A549 (cell line): ENCODE measurements around the gene CCDC85B. TPM values are rescaled to one million over a fixed set of nuclear protein-coding genes. Genes with fewer than 3 reads are reported as not detected.

ENCODE experiments used
- ATAC-seq, 2 experiments: fragments of 200-7000 bp in 1 of 2; fragments of >200 bp in 1 of 2; cut with Nextera tagmentation in 1 of 2; cut with Tn5 transposase in 1 of 2; 3 replicates each; pipeline versions ENCODE4 v1.8.0 to v1.9.1; 2018 to 2020; ENCODE audit warnings: mild to moderate bottlenecking in 1 of 2, moderate library complexity in 1 of 2
- CTCF ChIA-PET: fragments of 300-600 bp; sonication (Branson Sonifier 250); formaldehyde crosslinking; extraction: SDS; loops from one replicate; lab custom pipeline; 2021; ENCODE audit warnings: antibody characterized with exemption, inconsistent platforms; lab: Yijun Ruan, JAX
- POLR2A ChIA-PET: fragments of 350-600 bp; formaldehyde crosslinking; extraction: SDS; loops from one replicate; lab custom pipeline; 2021; ENCODE audit warnings: antibody characterized with exemption, inconsistent platforms; lab: Yijun Ruan, JAX
- DNase-seq, 2 experiments: peaks; one replicate each; pipeline versions ENCODE4 v3.0.0 to v3.0.0-alpha.2; 2011 to 2016; ENCODE audit warnings: low read depth in 1 of 2, low spot score in 1 of 2
- FAIRE-seq: peaks from 2 replicates; lab custom pipeline; 2011; peaks lifted over from hg19 to GRCh38; lab: Jason Lieb, UNC
- H3K27ac ChIP-seq, 2 experiments: fragments of >200 bp; sonication (Bioruptor Twin); formaldehyde crosslinking; 3 replicates each; pipeline ENCODE4 v1.5.1; 2016 to 2017
- H3K4me1 ChIP-seq: fragments of >200 bp; sonication (Bioruptor Twin); formaldehyde crosslinking; 3 replicates; pipeline ENCODE4 v1.6.1; 2016
- H3K4me2 ChIP-seq: fragments of >200 bp; sonication (Bioruptor Twin); formaldehyde crosslinking; 3 replicates; pipeline ENCODE4 v1.6.1; 2016
- H3K4me3 ChIP-seq: fragments of >200 bp; sonication (Bioruptor Twin); formaldehyde crosslinking; 3 replicates; pipeline ENCODE4 v1.5.1; 2016
- H3K9me3 ChIP-seq: fragments of >200 bp; sonication (Bioruptor Twin); formaldehyde crosslinking; 3 replicates; pipeline ENCODE4 v1.6.1; 2016
- BHLHE40 ChIP-seq: IDR thresholded peaks from 2 replicates; pipeline ENCODE4 v1.6.1; 2012; ENCODE audit warnings: low read depth, low read length, inconsistent platforms
- CTCF ChIP-seq: fragments of >200 bp; sonication (Bioruptor Twin); formaldehyde crosslinking; IDR thresholded peaks from 3 replicates; pipeline ENCODE4 v1.5.1; 2016
- EHMT2 ChIP-seq: fragments of 200-600 bp; sonication (generic); IDR thresholded peaks from 2 replicates; pipeline ENCODE4 v1.6.1; 2016; ENCODE audit warnings: antibody characterized with exemption, low read depth, mild to moderate bottlenecking, moderate library complexity
- HEYL ChIP-seq: fragments of 250-450 bp; sonication (Bioruptor Pico); IDR thresholded peaks from 2 replicates; pipeline ENCODE4 v1.8.0; 2021; ENCODE audit warnings: mild to moderate bottlenecking, moderate library complexity
- HOXB13 ChIP-seq: fragments of 250-450 bp; sonication (Bioruptor Pico); IDR thresholded peaks from 2 replicates; pipeline ENCODE4 v1.5.0; 2020; ENCODE audit warnings: low read depth, mild to moderate bottlenecking, moderate library complexity
- JUN ChIP-seq, 2 experiments: fragments of >200 bp; sonication (Bioruptor Twin); formaldehyde crosslinking; IDR thresholded peaks; 2 replicates in 1 of 2; 3 replicates in 1 of 2; pipeline ENCODE4 v1.6.1; 2016 to 2017
- JUNB ChIP-seq: fragments of >200 bp; sonication (Bioruptor Twin); formaldehyde crosslinking; IDR thresholded peaks from 2 replicates; pipeline ENCODE4 v1.6.1; 2016
- KDM1A ChIP-seq: fragments of 200-600 bp; sonication (generic); IDR thresholded peaks from 2 replicates; pipeline ENCODE4 v1.6.1; 2016; ENCODE audit warnings: low read depth, mild to moderate bottlenecking
- MAX ChIP-seq: IDR thresholded peaks from 2 replicates; pipeline ENCODE4 v1.6.1; 2012
- MAZ ChIP-seq: fragments of 150-350 bp; IDR thresholded peaks from 2 replicates; pipeline ENCODE4 v1.6.1; 2014; ENCODE audit warnings: antibody characterized with exemption, low read depth, low read length, borderline replicate concordance
- NPAS2 ChIP-seq: fragments of 250-450 bp; sonication (Bioruptor Pico); IDR thresholded peaks from 2 replicates; pipeline ENCODE4 v1.8.0; 2022; ENCODE audit warnings: mild to moderate bottlenecking, moderate library complexity, borderline replicate concordance
- RAD21 ChIP-seq, 2 experiments: fragments of >200 bp in 1 of 2; sonication (Bioruptor Twin) in 1 of 2; formaldehyde crosslinking in 1 of 2; IDR thresholded peaks in 1 of 2; conservative IDR thresholded peaks in 1 of 2; 2 replicates in 1 of 2; 3 replicates in 1 of 2; pipeline ENCODE4 v1.6.1; 2012 to 2018; ENCODE audit warnings: inconsistent platforms in 1 of 2
- REST ChIP-seq: fragments of 200-600 bp; sonication (generic); IDR thresholded peaks from 2 replicates; pipeline ENCODE4 v1.6.1; 2016; ENCODE audit warnings: antibody characterized with exemption, mild to moderate bottlenecking, moderate library complexity
- RNF2 ChIP-seq: fragments of 200-600 bp; sonication (generic); IDR thresholded peaks from 2 replicates; pipeline ENCODE4 v1.6.1; 2016; ENCODE audit warnings: low read depth, mild to moderate bottlenecking, antibody characterized with exemption, moderate library complexity, borderline replicate concordance
- SMC3 ChIP-seq: fragments of >200 bp; sonication (Bioruptor Twin); formaldehyde crosslinking; IDR thresholded peaks from 3 replicates; pipeline ENCODE4 v1.6.1; 2018; ENCODE audit warnings: inconsistent platforms
- TP53 ChIP-seq: fragments of 250-450 bp; sonication (Bioruptor Pico); IDR thresholded peaks from 2 replicates; pipeline ENCODE4 v1.5.0; 2021; ENCODE audit warnings: mild to moderate bottlenecking, moderate library complexity
- ZC3H11A ChIP-seq: fragments of 450-650 bp; IDR thresholded peaks from 2 replicates; pipeline ENCODE4 v1.6.1; 2014; ENCODE audit warnings: antibody characterized with exemption, mild to moderate bottlenecking
- ZNF302 ChIP-seq: fragments of 250-450 bp; sonication (Bioruptor Pico); IDR thresholded peaks from 2 replicates; pipeline ENCODE4 v1.9.0; 2021; ENCODE audit warnings: inconsistent platforms, mild to moderate bottlenecking, moderate library complexity
- whole genome bisulfite sequencing: methylation state at CpG from one replicate; pipeline ENCODE4 v1.1.6; 2017; ENCODE audit errors: missing lambda C conversion rate; 5-methylcytosine and 5-hydroxymethylcytosine counted together
- polyA plus RNA-seq, 4 experiments: library from polyadenylated mRNA; depleted of rRNA in 3 of 4; stranded (reverse); fragments of >200 nt; fragmentation: RNase III in 1 of 4; extraction: RNeasy Plus Mini Kit Qiagen cat#74134 plus additional on column Dnase treatment in 1 of 4; gene quantifications; 2 replicates in 3 of 4; 3 replicates in 1 of 4; pipeline ENCODE4 v1.2.3, GENCODE V29; 2011 to 2017

Gene CCDC85B
- polyA plus RNA-seq, 2 of the 4 experiments (the other 2 are of a cell fraction): 7.3 to 27.5 TPM

- TF ChIP-seq REST (no peak), BHLHE40 (no peak), ZNF302 (CRISPR knock-in tag) (no peak), TP53 (no peak)
These were observed 6.4 kb upstream of the CCDC85B start (continued) for GRCh38 chr11:65883786-65884715.

- FAIRE-seq (peak; percentile 80), ATAC-seq (peak; percentile 16 to 49; a peak in 5 of 6 replicates)
- Histone ChIP-seq H3K27ac (no peak overlapping the region), H3K4me3 (no peak overlapping the region), H3K4me1 (peaks cover 25% of the 10 kb centered on the region), H3K4me2 (no peak overlapping the region)
- WGBS: 17% methylated on average over 8 of the region's 9 CpGs
- ChIA-PET CTCF (interaction anchor here (0.6 to 20.5 kb wide), 65 partner anchors 7 to 368 kb away, joined by 3 to 618 read pairs (median 5); partner anchors contain the start of genes AP5B1, BANF1, C11orf68 and CFL1), POLR2A (interaction anchor here (1.1 to 1.6 kb wide), 5 partner anchors 13 to 173 kb away, joined by 3 to 9 read pairs (median 4); partner anchors contain the start of gene FOSL1)
- TF ChIP-seq CTCF (peak; percentile 97), MAX (peak; percentile 65), JUN (IDR thresholded peaks at IDR 0.05) (no peak), RAD21 (conservative IDR thresholded peaks at IDR 0.05 in 1 of 2, IDR thresholded peaks at IDR 0.05 in 1 of 2) (peak; percentile 81 to 84), HEYL (CRISPR knock-in tag) (no peak), JUNB (no peak), SMC3 (peak; percentile 90), NPAS2 (CRISPR knock-in tag) (no peak), MAZ (0 out of 2 replicates have a peak, but pooled peaks have one; percentile 43)
- TF ChIP-seq, all 56 proteins: peak for 5
- H3K9me3 ChIP-seq: no peaks in the 10 kb centered on the region
- peak; percentile 83 to 93 for DNase-seq
These were observed 5.8 kb upstream of the CCDC85B start for GRCh38 chr11:65884716-65885092.

GRCh38 chr11:65885231-65885630, 5.2 kb upstream of the CCDC85B start:
- Histone ChIP-seq H3K4me2 (no peak overlapping the region), H3K4me3 (no peak overlapping the region)
- DNase-seq: no peak
- POLR2A ChIA-PET: interaction anchor here (0.9 to 1.6 kb wide), 6 partner anchors 14 to 174 kb away, joined by 3 to 9 read pairs (median 4); partner anchors contain the start of gene FOSL1
- WGBS: 83% methylated on average over 7 of the region's 7 CpGs
- TF ChIP-seq EHMT2 (no peak), ZC3H11A (no peak), RAD21 (conservative IDR thresholded peaks at IDR 0.05 in 1 of 2, IDR thresholded peaks at IDR 0.05 in 1 of 2) (no peak), SMC3 (no peak), HOXB13 (no peak), KDM1A (no peak), RNF2 (no peak), BHLHE40 (no peak)
- TF ChIP-seq, all 56 proteins: peak for 0
- Histone ChIP-seq H3K27ac (no peak overlapping the region), H3K4me1 (peaks cover 30% of the 10 kb centered on the region), H3K9me3 (no peaks in the 10 kb centered on the region)
- ATAC-seq: no peak
- CTCF ChIA-PET: interaction anchor here (0.9 to 20.5 kb wide), 51 partner anchors 7 to 300 kb away, joined by 3 to 618 read pairs (median 6); partner anchors contain the start of genes AP5B1, BANF1, C11orf68 and CFL1
- no peak for FAIRE-seq
